Stimulated activated CD4-positive, alpha-beta T cell treated with anti-CD3 and anti-CD28 coated beads, Interleukin-4, amount 100 ng/mL, for 1 hour (primary cell): Measurements from ENCODE around the gene GMDS.

Experiments used
- DNase-seq: peaks from one replicate; pipeline ENCODE4 v3.0.0-alpha.2; 2020

The GMDS gene

GRCh38 chr6:2132416-2132815 is 113.0 kb downstream of the GMDS start:
- no peak for DNase-seq

DNA sequence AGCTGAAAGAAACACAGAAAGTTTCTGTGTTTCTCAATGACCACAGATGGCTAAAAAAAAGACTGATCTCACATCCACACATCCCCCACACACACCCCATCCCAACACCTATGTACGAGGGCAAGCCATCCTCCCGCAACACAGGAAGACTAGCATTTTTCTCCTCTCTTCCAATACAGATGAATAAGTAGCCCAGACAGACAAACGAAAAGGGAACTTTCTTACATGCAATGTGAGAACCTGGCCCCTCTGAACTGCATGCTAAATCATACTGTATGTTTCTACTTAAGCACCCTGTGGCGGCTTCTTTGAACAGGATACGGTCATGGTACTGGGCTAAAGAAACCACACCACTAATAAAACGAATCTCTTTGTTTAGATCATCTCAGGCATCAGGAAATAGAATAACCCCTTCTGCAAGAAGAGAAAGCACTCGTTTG is 116.2 kb downstream of the GMDS start:
- DNase-seq, result no peak

DNA sequence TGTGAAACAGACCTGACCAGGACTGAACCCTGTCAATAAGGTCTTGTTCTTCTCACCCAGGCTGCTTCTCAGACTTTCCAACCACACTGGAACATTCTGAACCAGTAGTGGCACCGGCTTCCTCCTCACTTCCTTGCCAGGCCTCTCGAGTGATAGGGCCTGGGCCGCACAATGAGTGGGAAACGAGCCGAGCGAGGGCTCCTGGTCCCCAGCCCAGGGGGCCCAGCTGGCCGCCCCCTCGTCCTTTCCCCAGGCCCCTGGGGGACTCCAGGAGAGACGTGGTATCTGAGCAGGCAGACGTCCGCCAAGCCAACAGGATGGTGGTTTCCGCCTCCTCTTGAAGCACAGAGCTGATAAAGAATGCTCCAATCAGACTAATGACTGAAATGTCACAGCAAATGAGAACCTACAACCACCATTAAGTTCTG is 117.9 kb downstream of the GMDS start:
- DNase-seq, result peak; percentile 19

DNA sequence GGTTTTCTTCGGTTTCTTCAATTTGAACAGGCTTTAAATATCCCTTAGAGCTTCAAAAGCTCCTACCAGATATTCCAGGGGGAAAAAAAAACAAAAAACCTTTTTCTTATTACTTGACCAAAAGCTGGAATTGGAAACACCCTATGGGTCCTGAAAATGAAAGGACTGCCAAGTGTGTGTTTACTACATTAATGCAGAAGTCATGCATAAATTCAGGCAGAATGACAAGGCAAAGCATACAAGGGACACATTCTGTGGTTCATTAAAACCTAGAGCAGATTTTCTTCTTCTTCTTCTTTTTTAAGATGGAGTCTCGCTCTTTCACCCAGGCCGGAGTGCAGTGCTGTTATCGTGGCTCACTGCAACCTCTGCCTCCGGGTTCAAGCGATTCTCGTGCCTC is 119.1 kb downstream of the GMDS start:
- no peak for DNase-seq

GRCh38 chr6:2125158-2125557 is 120.2 kb downstream of the GMDS start:
- DNase-seq, result no peak

DNA sequence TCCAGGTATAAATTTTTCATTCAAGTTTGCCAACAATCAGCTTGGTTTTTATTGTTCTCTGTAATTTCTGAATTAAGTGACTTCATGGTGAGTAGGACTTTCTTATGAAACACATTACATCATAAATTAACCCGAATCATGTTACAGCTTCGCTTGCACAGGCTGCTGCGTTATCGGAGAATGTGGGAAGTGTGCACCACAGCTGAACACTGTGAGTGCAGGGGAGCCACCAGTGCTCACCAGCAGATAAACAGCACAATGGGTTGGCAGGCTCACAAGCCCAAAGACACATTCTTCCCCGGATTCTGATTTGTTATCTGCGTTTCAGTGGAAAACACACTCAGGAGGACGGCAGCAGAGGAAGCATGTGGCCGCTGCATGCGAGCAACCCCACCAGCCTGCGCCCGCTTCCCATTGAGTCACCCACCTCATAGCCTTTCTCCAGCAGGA is 121.1 kb downstream of the GMDS start:
- no peak for DNase-seq

DNA sequence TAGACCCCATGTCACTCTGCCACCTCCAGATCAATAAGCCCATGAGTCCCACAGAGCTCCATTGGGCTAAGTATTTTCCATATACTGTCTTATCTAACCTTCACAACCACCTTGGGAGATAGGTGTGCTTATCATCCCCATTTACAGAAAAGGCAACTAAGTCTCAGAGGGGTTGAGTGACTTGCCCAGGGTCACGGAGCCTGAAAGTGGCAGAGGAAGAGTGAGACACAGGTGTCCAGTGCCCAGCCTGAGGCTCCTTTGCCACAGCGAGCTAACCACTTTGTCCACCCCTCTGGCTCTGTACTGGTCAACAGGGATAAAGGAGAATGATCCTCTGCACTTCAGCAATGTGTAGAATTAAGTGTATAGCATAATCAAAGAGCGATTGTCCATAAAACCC is 124.5 kb downstream of the GMDS start:
- DNase-seq, result no peak

DNA sequence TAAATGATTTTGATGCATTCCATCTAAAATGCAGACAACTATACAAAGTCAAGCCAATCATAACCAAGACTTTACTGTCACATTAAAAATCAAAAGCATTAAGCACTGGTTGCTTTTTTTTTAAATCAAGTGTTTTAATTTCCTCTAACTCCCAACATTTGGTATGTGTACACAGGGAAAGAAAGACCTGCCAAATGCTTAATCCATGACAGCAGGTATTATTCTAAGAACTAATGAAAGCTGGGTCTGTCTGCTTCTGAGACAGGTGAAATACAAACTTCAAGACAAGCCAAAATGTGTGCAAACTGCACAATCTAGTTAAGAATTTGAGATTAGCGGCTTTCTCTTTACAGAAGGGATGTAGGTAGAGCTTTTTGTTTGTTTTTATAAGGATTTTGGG is 126.1 kb downstream of the GMDS start:
- no peak for DNase-seq

DNA sequence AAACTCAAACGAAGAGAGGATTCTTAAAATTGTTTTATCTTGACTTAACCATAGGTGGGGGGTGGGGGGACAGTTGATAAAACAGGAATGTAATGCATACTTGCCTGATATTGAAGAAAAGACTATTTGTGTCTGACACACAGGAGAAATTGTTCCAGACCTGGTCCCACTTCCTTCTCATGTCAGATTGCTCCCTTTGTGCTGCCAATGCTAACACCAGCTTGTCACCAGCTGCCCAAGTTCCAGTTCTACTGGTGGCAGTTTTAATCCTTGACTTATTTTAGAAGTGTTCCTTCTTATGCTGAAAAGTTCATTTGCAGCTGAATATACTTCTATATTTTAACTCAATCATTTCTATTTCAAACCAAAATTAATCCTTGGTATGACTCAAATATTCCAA is 127.3 kb downstream of the GMDS start:
- DNase-seq, result no peak

- no peak for DNase-seq
Measured at GRCh38 chr6:2117447-2117846, 128.0 kb downstream of the GMDS start.

DNA sequence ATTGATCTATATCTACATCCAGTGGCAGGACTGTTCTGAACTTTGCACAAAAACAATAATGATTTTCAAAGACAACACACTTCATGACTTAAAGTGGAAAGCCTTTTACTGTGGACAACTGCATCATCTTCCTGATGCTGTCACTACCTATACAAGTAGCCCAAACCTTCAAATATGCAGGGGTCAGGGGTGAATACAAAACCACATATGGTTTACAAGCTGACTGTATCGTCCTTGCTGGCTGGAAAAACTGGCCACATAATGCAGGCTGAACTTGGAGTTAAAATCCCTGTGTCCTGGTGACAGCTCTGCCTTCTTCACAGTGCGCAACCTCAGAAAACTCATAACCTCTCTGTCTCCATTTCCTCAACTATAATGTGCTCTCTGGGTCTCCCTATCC is 128.9 kb downstream of the GMDS start:
- no peak for DNase-seq

DNA sequence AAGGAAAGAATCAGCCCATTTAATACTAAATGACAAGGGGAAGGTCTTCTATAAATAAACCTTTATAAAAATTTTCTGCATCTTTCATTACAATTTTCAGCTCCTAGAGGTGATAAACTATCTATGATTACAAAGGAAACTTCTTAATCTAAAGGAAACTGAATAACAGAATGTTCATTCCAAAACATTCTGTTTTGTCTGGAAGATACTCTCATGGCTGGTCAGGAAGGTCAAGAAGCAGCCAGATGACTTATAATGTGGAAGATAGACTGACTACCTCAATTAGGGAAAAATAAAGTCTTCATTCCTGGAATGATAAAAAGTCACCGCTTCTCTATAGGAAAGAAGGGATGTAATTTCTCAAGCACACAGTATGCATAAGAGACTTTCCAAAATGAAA is 131.3 kb downstream of the GMDS start:
- no peak for DNase-seq

GRCh38 chr6:2111162-2111677 is 134.2 kb downstream of the GMDS start:
- no peak for DNase-seq

- no peak for DNase-seq
Measured at GRCh38 chr6:2110504-2110903, 134.9 kb downstream of the GMDS start.

GRCh38 chr6:2109796-2110195 is 135.6 kb downstream of the GMDS start:
- DNase-seq, result no peak

- no peak for DNase-seq
Measured at GRCh38 chr6:2108700-2109306, 136.6 kb downstream of the GMDS start.

- no peak for DNase-seq
Measured at GRCh38 chr6:2104524-2104880, 140.9 kb downstream of the GMDS start.

GRCh38 chr6:2103765-2104523 is 141.5 kb downstream of the GMDS start:
- no peak for DNase-seq

- DNase-seq, result no peak
Measured at GRCh38 chr6:2102966-2103365, 142.4 kb downstream of the GMDS start.

DNA sequence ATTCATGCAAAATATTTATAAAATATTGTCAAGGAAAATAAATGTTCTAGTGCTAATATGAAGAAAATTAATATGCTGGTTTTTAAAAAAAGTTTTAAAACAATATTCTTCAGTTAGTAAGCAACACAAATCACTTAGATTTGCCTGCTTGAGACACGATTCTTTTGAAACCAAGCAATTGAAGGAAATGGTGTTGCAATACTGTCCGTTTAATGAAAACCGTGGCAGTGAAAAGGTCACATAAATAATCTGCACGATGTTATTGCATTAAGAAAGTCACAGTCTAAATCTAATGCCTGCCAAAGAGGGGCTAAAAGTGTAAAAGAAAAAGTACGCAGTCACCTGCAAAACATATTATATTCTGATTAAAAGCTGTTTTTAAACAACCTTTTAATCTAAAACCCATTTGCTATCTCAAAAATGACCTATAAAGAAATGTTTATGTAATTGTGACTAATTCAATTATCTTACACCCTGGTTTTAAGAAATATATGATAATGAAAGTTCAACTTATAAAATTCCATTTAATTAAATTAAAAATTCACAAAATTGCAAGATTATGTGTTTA is 143.0 kb downstream of the GMDS start:
- DNase-seq, result no peak

DNA sequence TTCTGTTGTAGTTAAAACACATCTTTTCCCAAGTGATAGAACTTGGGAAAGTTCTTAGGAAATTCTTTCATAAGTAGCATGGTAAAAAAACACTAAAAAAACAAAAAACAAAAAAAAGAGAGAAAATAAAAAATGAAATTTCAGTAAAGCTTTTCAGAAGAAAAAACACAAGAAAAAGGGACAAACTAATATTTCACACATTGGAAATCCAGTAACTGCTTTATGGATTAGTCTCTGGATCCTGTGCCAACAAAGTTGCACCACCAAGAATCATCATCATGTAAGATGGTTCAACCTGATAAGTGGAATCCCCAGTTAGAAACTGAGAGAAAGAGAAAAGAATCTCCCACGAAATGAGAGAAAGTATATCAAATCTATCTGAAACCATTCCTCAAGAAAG is 144.2 kb downstream of the GMDS start:
- DNase-seq, result no peak

- no peak for DNase-seq
Measured at GRCh38 chr6:2099870-2100269, 145.5 kb downstream of the GMDS start.

GRCh38 chr6:2097464-2097863 is 147.9 kb downstream of the GMDS start:
- DNase-seq, result no peak

DNA sequence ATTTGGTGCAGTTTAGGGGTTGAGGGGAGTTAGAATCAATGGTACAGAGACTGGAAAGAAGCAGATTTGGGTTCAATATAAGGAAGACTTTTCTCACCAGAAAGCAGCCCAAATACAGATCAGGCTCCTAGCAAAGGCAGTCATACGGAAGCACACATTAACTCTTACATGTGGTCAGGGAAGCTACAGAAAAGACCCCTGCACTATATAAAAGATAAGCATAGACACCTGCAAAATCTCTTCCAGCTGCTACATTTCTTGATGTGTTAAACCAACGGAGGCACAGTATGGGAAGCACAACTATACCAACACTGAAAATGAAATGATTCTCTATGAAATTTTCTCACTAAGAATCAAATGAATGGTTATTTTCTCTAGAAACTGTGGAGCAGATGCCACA is 150.8 kb downstream of the GMDS start:
- DNase-seq, result no peak
